Dendritic cell treated with granulocyte-macrophage colony-stimulating factor and Interleukin-4, amounts not matched to agents 40 ng/mL and 50 ng/mL, for 4 days (primary cell): ENCODE results near the gene TDRKH.

Experiments
- H3K27ac Mint-ChIP-seq: one replicate; pipeline ENCODE4 v1.8.0; 2022; ENCODE audit warnings: mild to moderate bottlenecking, mixed read lengths
- H3K27me3 Mint-ChIP-seq: one replicate; pipeline ENCODE4 v1.8.0; 2022; ENCODE audit warnings: mild to moderate bottlenecking, mixed read lengths
- H3K36me3 Mint-ChIP-seq: one replicate; pipeline ENCODE4 v1.8.0; 2022; ENCODE audit warnings: low read depth, mixed read lengths
- H3K4me1 Mint-ChIP-seq: one replicate; pipeline ENCODE4 v1.8.0; 2022; ENCODE audit warnings: low read depth, mixed read lengths
- H3K4me3 Mint-ChIP-seq: one replicate; pipeline ENCODE4 v1.8.0; 2022; ENCODE audit warnings: mild to moderate bottlenecking, moderate library complexity, mixed read lengths
- H3K9me3 Mint-ChIP-seq: one replicate; pipeline ENCODE4 v1.8.0; 2022; ENCODE audit warnings: mixed read lengths
- intact Hi-C: fragments of 100-400 bp; cut with micrococcal nuclease; formaldehyde crosslinking; loops from one replicate; pipeline ENCODE4 v1.15.0; 2022

TDRKH gene

GRCh38 chr1:151830055-151830454, 39.8 kb upstream of the TDRKH start:
- Mint-ChIP-seq H3K4me1 (peaks cover 72% of the 10 kb centered on the region), H3K27ac (peak overlapping the region; percentile 10)
- intact Hi-C loops = loop anchor here (10.0 kb wide), 2 partner anchors 65 to 385 kb away; partner anchors contain the start of gene MRPL9

GRCh38 chr1:151829352-151830046, 39.2 kb upstream of the TDRKH start:
- H3K4me3 Mint-ChIP-seq = no peak overlapping the region
- intact Hi-C loops = loop anchor here (10.0 kb wide), 2 partner anchors 65 to 385 kb away; partner anchors contain the start of gene MRPL9
- no peaks in the 10 kb centered on the region for H3K9me3 Mint-ChIP-seq
- peaks cover 68% of the 10 kb centered on the region for H3K4me1 Mint-ChIP-seq
- H3K36me3 Mint-ChIP-seq = no peaks in the 10 kb centered on the region
- peak overlapping the region; percentile 10 for H3K27ac Mint-ChIP-seq
- peaks cover 22% of the 10 kb centered on the region for H3K27me3 Mint-ChIP-seq

More at GRCh38 chr1:151830055-151830454, 39.8 kb upstream of the TDRKH start:
- Mint-ChIP-seq H3K9me3 (no peaks in the 10 kb centered on the region), H3K27me3 (peaks cover 18% of the 10 kb centered on the region), H3K4me3 (no peak overlapping the region), H3K36me3 (no peaks in the 10 kb centered on the region)

- intact Hi-C loops = no loop called here
- H3K9me3 Mint-ChIP-seq = no peaks in the 10 kb centered on the region
- H3K4me1 Mint-ChIP-seq = peaks cover 65% of the 10 kb centered on the region
- H3K27me3 Mint-ChIP-seq = peaks cover 25% of the 10 kb centered on the region
- H3K4me3 Mint-ChIP-seq = no peak overlapping the region
- peak overlapping the region; percentile 10 for H3K27ac Mint-ChIP-seq
- no peaks in the 10 kb centered on the region for H3K36me3 Mint-ChIP-seq
Measured at GRCh38 chr1:151828921-151829320, 38.6 kb upstream of the TDRKH start.

- Mint-ChIP-seq H3K27me3 (peaks cover 34% of the 10 kb centered on the region), H3K9me3 (no peaks in the 10 kb centered on the region), H3K4me3 (no peak overlapping the region), H3K27ac (no peak overlapping the region), H3K4me1 (peaks cover 60% of the 10 kb centered on the region), H3K36me3 (no peaks in the 10 kb centered on the region)
- intact Hi-C loops = no loop called here
Measured at GRCh38 chr1:151827853-151828252, 37.6 kb upstream of the TDRKH start.

GRCh38 chr1:151825751-151826660, 35.7 kb upstream of the TDRKH start:
- Mint-ChIP-seq H3K27me3 (peaks cover 36% of the 10 kb centered on the region), H3K27ac (no peak overlapping the region), H3K9me3 (no peaks in the 10 kb centered on the region), H3K36me3 (no peaks in the 10 kb centered on the region), H3K4me3 (no peak overlapping the region), H3K4me1 (peaks cover 53% of the 10 kb centered on the region)
- intact Hi-C loops = no loop called here

GRCh38 chr1:151825204-151825603, 34.9 kb upstream of the TDRKH start:
- H3K4me1 Mint-ChIP-seq = peaks cover 49% of the 10 kb centered on the region
- H3K9me3 Mint-ChIP-seq = no peaks in the 10 kb centered on the region
- intact Hi-C loops = no loop called here
- no peak overlapping the region for H3K4me3 Mint-ChIP-seq
- H3K27me3 Mint-ChIP-seq = peaks cover 37% of the 10 kb centered on the region
- no peaks in the 10 kb centered on the region for H3K36me3 Mint-ChIP-seq
- H3K27ac Mint-ChIP-seq = no peak overlapping the region

- peaks cover 32% of the 10 kb centered on the region for H3K4me1 Mint-ChIP-seq
- H3K27me3 Mint-ChIP-seq = peaks cover 40% of the 10 kb centered on the region
- H3K4me3 Mint-ChIP-seq = no peak overlapping the region
- no peaks in the 10 kb centered on the region for H3K36me3 Mint-ChIP-seq
- H3K27ac Mint-ChIP-seq = no peak overlapping the region
- H3K9me3 Mint-ChIP-seq = no peaks in the 10 kb centered on the region
- intact Hi-C loops = no loop called here
Measured at GRCh38 chr1:151823175-151823574, 32.9 kb upstream of the TDRKH start.

- no peaks in the 10 kb centered on the region for H3K36me3 Mint-ChIP-seq
- no peaks in the 10 kb centered on the region for H3K9me3 Mint-ChIP-seq
- H3K4me3 Mint-ChIP-seq = no peak overlapping the region
- H3K27ac Mint-ChIP-seq = no peak overlapping the region
- intact Hi-C loops = no loop called here
- H3K27me3 Mint-ChIP-seq = peaks cover 39% of the 10 kb centered on the region
- peaks cover 28% of the 10 kb centered on the region for H3K4me1 Mint-ChIP-seq
Measured at GRCh38 chr1:151822404-151822803, 32.1 kb upstream of the TDRKH start.

- Mint-ChIP-seq H3K4me1 (peaks cover 43% of the 10 kb centered on the region), H3K27me3 (peaks cover 43% of the 10 kb centered on the region), H3K9me3 (no peaks in the 10 kb centered on the region), H3K27ac (no peak overlapping the region), H3K36me3 (no peaks in the 10 kb centered on the region), H3K4me3 (no peak overlapping the region)
- intact Hi-C loops = no loop called here
Measured at GRCh38 chr1:151820940-151821339, 30.6 kb upstream of the TDRKH start.

GRCh38 chr1:151819976-151820623, 29.8 kb upstream of the TDRKH start:
- H3K9me3 Mint-ChIP-seq = no peaks in the 10 kb centered on the region
- no peak overlapping the region for H3K27ac Mint-ChIP-seq
- intact Hi-C loops = no loop called here
- H3K27me3 Mint-ChIP-seq = peaks cover 49% of the 10 kb centered on the region
- H3K4me1 Mint-ChIP-seq = peaks cover 47% of the 10 kb centered on the region
- H3K36me3 Mint-ChIP-seq = no peaks in the 10 kb centered on the region
- no peak overlapping the region for H3K4me3 Mint-ChIP-seq

GRCh38 chr1:151819227-151819835, 29.0 kb upstream of the TDRKH start:
- Mint-ChIP-seq H3K27me3 (peaks cover 51% of the 10 kb centered on the region), H3K4me1 (peaks cover 47% of the 10 kb centered on the region), H3K36me3 (no peaks in the 10 kb centered on the region), H3K27ac (no peak overlapping the region), H3K9me3 (no peaks in the 10 kb centered on the region), H3K4me3 (no peak overlapping the region)
- intact Hi-C loops = no loop called here

- peaks cover 37% of the 10 kb centered on the region for H3K4me1 Mint-ChIP-seq
- H3K9me3 Mint-ChIP-seq = no peaks in the 10 kb centered on the region
- H3K36me3 Mint-ChIP-seq = no peaks in the 10 kb centered on the region
- no peak overlapping the region for H3K27ac Mint-ChIP-seq
- intact Hi-C loops = no loop called here
- H3K4me3 Mint-ChIP-seq = no peak overlapping the region
- peaks cover 43% of the 10 kb centered on the region for H3K27me3 Mint-ChIP-seq
Measured at GRCh38 chr1:151817353-151817730, 27.0 kb upstream of the TDRKH start.

GRCh38 chr1:151816548-151817352, 26.4 kb upstream of the TDRKH start:
- intact Hi-C loops = no loop called here
- Mint-ChIP-seq H3K36me3 (no peaks in the 10 kb centered on the region), H3K27me3 (peaks cover 42% of the 10 kb centered on the region), H3K9me3 (no peaks in the 10 kb centered on the region), H3K4me1 (peaks cover 31% of the 10 kb centered on the region), H3K4me3 (no peak overlapping the region), H3K27ac (no peak overlapping the region)
